DMS53 treated with DMSO at 0.1 percent for 48 hours (cell line): ENCODE results near the gene THAP3.

Experiments
- DNase-seq: peaks from one replicate; lab custom pipeline; 2025; ENCODE audit not compliant: unreplicated experiment; lab: John Stamatoyannopoulos, UW

The THAP3 gene, protein sequence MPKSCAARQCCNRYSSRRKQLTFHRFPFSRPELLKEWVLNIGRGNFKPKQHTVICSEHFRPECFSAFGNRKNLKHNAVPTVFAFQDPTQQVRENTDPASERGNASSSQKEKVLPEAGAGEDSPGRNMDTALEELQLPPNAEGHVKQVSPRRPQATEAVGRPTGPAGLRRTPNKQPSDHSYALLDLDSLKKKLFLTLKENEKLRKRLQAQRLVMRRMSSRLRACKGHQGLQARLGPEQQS

DNA sequence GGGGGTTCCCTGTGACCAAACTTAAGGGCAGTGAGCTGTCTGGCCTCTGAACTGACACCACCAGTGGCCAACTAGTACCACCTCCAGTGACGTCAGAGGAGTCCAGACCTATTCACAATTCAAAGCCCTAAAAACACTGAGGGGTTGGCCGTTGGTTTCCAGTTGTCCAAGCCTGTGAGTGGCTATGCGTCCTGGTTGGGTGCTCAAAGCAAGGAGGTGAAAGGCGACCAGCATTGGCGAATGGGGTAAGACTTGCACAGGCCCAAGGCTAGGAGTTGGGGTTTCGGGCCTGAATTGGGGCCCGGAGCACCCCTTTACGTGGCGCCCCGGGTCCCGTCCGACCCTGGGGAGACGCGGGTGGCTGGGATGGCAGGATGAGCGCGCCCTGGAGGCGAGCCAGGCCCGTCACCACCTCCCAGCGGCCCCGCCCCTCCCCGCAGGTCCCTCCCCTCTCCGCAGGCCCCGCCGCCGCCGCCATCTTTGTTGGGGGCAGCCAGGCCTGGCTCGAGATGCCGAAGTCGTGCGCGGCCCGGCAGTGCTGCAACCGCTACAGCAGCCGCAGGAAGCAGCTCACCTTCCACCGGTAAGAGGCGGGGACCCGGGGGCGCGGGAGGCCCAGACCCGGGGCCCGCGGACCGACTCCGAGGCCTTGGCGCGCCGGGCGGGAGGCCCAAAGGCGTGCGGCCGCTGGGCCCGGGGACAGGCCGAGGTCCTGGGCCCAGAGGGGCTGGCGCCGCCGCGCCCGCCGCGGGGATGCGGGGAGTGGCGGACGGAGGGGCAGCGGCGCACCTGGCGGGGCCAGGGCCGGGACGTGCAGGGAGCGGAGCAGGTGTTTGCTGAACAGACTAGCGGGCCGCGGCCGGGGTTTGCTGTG is at the start of gene THAP3:
THAP3 (plus strand) TSS at position 159 of the 874 bp plus-strand sequence; CDS start at position 510, 351 bp downstream.
- peak; percentile 69 for DNase-seq

DNA sequence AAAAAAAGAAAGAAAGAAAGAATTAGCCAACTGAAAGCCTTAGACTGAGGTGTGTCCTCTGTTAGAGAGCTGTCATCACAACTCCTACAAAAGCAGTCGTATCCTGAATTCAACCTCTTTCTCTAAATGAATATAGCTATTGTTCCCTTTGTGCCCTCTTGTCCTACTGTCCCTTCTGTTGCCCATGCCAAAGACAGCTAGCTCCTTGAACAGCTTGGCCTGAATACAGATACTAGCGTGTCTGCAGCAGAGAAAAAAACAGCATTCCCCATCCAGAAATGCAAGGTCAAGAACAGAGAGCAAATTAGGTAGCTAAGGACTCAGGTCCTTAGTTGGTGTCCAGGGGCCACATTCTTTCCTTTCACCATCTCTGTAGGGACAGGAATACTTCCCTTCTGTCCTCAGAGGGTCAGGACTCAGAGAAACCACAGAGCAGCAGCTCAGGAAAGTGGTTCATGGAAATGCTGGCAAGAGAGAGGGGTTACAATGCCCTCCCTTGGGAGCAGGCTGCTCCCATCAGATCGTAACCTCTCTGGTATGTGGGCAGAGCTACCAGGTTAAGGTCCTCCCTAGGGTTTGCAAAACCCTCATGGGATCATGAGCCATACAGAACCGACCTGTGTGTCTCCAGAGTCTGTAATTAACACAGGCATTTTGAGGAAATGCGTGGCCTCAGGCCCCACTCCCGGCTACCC is 46.7 kb upstream of the THAP3 start:
- no peak for DNase-seq

DNA sequence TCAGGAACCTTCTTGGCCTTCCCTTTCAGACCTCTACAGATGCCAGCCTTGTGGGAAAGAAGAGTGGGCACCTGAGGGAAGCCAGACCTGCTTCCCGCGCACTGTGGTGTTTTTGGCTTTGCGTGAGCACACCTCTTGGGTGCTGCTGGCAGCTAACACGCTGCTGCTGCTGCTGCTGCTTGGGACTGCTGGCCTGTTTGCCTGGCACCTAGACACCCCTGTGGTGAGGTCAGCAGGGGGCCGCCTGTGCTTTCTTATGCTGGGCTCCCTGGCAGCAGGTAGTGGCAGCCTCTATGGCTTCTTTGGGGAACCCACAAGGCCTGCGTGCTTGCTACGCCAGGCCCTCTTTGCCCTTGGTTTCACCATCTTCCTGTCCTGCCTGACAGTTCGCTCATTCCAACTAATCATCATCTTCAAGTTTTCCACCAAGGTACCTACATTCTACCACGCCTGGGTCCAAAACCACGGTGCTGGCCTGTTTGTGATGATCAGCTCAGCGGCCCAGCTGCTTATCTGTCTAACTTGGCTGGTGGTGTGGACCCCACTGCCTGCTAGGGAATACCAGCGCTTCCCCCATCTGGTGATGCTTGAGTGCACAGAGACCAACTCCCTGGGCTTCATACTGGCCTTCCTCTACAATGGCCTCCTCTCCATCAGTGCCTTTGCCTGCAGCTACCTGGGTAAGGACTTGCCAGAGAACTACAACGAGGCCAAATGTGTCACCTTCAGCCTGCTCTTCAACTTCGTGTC is 45.9 kb upstream of the THAP3 start:
- no peak for DNase-seq

DNA sequence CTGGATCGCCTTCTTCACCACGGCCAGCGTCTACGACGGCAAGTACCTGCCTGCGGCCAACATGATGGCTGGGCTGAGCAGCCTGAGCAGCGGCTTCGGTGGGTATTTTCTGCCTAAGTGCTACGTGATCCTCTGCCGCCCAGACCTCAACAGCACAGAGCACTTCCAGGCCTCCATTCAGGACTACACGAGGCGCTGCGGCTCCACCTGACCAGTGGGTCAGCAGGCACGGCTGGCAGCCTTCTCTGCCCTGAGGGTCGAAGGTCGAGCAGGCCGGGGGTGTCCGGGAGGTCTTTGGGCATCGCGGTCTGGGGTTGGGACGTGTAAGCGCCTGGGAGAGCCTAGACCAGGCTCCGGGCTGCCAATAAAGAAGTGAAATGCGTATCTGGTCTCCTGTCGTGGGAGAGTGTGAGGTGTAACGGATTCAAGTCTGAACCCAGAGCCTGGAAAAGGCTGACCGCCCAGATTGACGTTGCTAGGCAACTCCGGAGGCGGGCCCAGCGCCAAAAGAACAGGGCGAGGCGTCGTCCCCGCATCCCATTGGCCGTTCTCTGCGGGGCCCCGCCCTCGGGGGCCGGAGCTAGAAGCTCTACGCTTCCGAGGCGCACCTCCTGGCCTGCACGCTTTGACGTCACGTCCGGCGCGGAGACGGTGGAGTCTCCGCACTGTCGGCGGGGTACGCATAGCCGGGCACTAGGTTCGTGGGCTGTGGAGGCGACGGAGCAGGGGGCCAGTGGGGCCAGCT is 45.1 kb upstream of the THAP3 start, which contains the start of gene ZBTB48:
ZBTB48 (plus strand) TSS at position 621 of the 745 bp plus-strand sequence. CDS start 616 bp downstream, outside the sequence.
- peak; percentile 95 for DNase-seq

DNA sequence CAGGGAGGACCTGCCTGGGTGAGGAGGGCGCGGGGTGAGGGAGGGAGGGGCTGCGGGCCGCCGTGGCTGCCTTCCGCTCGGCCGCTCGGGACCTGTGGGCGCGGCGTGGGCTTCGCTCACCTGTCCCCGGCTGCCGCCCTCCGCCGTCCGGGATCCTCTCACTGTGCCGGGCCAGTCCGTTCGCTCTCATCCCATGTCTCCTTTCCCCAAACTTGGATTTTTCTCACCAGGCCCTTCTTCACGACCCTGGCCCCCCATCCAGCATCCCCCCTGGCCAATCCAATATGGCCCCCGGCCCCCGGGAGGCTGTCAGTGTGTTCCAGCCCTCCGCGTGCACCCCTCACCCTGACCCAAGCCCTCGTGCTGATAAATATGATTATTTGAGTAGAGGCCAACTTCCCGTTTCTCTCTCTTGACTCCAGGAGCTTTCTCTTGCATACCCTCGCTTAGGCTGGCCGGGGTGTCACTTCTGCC is 44.5 kb upstream of the THAP3 start:
- DNase-seq = no peak

DNA sequence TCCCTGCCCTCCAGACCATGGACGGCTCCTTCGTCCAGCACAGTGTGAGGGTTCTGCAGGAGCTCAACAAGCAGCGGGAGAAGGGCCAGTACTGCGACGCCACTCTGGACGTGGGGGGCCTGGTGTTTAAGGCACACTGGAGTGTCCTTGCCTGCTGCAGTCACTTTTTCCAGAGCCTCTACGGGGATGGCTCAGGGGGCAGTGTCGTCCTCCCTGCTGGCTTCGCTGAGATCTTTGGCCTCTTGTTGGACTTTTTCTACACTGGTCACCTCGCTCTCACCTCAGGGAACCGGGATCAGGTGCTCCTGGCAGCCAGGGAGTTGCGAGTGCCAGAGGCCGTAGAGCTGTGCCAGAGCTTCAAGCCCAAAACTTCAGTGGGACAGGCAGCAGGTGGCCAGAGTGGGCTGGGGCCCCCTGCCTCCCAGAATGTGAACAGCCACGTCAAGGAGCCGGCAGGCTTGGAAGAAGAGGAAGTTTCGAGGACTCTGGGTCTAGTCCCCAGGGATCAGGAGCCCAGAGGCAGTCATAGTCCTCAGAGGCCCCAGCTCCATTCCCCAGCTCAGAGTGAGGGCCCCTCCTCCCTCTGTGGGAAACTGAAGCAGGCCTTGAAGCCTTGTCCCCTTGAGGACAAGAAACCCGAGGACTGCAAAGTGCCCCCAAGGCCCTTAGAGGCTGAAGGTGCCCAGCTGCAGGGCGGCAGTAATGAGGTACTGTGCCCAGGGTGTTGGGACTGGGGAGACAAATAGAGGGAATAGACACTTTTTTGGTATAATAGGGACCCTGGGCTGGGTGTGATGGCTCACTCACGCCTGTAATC is 43.9 kb upstream of the THAP3 start:
- DNase-seq = no peak

DNA sequence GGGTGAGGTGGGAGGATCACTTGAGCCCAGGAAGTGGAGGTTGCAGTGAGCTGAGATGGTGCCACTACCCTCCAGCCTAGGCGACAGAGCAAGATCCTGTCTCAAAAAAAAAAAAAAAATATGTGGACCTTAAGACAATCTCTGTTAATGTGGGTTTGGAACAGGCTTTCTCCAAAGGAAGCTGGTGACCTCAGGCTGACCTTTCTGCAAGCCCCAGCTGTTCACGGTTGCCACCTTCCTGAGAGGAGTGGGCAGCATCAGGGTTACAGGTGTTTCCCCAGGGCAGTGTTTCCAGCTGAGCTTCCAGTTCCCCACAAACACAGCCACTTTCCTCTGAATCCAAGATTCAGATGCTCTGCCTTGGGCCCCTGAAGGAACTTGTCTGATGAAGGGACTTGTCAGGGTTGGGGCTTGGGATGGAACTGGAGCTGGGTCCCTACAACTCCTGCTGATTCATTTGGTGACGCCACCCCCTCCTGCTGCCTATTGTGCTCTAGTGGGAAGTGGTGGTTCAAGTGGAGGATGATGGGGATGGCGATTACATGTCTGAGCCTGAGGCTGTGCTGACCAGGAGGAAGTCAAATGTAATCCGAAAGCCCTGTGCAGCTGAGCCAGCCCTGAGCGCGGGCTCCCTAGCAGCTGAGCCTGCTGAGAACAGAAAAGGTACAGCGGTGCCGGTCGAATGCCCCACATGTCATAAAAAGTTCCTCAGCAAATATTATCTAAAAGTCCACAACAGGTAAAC is 42.9 kb upstream of the THAP3 start:
- DNase-seq = peak; percentile 68

DNA sequence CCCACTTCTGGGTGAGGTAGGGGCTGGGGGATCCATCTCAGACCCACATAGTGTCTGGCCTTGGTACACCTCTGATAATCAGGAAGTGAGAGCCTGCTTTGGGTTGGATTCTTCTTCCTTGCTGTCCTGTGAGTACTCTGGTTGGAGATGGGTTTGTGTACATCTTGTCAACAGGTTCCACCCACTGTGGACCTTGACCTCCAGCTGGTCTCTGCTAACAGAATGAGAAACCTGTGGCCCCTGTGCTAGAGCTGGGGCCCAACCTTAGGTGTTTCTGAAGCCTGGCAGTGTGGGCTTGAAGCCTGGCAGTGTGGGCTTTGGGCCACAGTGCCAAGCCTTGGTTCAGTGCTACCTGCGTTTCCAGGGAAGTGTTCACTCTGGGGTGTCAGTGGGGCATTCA is 42.3 kb upstream of the THAP3 start:
- DNase-seq = peak; percentile 88

DNA sequence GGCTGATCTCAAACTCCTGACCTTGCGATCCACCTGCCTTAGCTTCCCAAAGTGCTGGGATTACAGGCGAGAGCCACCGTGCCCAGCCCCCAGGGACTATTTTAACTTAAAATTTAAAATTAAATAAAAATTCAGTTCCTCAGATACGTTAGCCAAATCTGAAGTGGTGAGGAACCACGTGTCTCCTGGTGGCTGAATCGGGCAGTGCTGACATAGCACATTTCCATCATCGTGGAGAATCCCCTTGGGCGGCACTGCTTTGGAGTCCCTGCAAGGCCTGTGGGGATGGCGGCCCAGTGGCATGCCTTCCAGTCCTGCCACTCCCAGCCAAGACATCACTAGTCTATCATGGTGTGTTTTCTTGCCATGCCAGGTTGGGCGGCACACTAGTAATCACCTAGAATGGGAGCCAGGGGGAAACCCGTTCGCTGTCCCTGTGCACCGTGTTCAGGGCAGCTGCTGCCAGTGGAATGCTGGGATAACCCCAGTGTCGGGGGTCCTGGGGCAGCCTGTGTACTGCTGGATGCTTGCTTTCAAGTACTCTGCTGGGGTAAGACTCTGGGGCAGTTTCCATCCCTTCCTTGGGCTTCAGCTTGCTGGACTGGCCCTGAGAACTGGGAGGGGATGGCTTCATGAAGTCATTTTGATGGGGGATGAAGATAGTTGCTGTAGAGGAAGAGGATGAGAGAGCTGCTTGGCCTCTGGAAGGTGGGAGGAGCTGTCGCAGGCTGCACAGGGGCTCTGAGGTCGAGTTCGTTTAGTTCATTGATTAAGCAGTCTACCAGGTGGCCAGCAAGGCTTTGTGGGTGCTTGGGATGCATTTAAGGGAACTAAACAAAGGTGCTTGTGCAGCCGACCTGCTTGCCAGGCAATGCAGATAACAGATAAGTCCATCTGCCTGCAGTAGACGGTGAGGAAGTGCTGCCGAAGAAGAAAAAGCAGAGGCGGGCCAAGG is 40.3 kb upstream of the THAP3 start:
- DNase-seq = no peak

DNA sequence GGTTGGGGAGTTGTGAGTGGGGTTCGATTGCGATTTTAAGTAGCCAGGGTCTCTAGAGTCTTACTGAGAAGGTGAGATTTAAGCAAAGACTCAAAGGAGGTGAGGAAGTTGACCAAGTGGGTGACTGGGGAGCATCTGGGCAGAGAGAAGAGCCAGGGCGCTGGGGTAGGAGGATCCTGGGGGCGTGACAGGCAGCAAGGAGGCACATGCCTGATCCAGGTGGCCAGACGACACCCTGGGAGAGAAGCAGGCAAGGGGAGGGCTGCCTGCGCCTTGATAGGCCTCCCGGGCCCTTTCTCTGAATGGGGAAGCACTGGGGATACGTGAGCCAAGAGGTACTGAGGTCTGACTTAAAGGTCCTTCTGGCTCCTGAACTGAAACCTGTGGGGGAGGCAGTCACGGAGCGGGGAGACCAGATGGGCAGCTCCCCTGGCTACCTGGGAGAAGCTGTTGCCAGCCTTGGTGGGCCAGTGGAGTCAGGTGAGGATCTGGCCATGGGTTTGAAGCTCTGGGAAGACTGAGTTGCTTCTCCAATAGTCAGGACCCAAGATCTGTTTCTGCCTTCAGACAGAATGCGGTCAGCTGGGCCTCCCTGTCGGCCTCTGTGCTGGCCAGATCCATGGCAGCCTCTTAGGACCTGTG is 39.5 kb upstream of the THAP3 start:
- no peak for DNase-seq

DNA sequence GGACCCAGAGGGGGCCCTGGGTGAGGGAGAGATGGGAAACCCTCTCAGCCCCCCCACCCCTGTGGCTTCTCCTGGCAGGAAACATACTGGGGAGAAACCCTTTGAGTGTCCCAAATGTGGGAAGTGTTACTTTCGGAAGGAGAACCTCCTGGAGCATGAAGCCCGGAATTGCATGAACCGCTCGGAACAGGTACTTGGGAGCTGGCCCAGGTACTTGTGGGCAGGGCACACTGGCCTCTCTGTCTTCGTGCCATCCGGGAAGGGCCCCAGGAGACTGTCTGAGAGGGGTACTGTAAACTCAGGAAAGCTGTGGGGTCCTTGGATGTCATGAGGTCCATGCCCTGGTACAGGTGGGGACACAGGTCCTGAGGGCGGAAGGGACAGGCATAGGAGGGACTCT is 38.8 kb upstream of the THAP3 start:
- DNase-seq = no peak

DNA sequence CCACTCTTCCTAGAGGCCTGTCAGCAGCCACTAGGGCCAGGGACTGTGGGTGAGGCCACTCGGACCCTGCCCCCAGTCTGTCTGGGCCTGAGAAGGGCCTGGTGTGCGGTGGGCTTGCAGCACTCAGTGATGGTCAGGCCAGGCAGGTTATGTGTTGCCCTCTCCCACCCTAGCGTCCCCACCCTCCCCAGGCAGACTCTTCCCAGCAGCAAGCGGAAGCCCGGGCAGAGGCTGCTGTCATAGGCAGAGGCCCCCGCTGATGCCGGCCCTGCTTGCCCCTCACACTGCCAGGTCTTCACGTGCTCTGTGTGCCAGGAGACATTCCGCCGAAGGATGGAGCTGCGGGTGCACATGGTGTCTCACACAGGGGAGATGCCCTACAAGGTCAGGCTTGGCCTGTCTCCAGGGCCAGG is 38.3 kb upstream of the THAP3 start:
- no peak for DNase-seq

DNA sequence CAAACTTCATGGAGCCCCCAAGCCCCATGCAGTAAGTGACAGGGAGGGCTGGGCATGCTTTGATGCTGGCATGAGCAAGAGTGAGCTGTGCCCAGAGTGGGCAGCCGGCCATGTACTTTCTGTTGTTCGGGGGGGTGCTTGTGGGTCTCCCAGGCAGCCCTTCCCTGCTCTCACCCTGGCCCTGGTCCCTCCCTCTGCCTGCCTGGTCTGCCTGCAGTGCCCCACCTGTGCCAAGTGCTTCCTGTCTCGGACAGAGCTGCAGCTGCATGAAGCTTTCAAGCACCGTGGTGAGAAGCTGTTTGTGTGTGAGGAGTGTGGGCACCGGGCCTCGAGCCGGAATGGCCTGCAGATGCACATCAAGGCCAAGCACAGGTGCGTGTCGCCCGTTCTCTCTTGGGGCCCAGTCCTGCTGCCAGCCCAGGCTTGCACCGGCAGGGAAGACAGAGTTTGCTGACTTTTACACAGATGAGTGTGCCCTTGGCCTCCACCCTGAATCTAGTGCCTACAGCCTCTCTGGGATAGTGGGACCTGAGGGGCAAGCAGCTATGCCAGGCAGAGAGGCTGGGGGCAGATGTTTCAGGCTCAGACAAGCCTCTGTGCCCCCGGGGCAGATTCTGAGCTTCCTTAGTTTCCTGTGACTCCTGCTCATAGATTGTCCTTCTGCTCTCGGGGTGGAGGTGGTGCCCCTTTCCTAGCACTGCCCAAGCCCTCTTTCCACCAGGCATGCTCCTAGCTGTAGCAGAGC is 37.2 kb upstream of the THAP3 start:
- DNase-seq = peak; percentile 26

DNA sequence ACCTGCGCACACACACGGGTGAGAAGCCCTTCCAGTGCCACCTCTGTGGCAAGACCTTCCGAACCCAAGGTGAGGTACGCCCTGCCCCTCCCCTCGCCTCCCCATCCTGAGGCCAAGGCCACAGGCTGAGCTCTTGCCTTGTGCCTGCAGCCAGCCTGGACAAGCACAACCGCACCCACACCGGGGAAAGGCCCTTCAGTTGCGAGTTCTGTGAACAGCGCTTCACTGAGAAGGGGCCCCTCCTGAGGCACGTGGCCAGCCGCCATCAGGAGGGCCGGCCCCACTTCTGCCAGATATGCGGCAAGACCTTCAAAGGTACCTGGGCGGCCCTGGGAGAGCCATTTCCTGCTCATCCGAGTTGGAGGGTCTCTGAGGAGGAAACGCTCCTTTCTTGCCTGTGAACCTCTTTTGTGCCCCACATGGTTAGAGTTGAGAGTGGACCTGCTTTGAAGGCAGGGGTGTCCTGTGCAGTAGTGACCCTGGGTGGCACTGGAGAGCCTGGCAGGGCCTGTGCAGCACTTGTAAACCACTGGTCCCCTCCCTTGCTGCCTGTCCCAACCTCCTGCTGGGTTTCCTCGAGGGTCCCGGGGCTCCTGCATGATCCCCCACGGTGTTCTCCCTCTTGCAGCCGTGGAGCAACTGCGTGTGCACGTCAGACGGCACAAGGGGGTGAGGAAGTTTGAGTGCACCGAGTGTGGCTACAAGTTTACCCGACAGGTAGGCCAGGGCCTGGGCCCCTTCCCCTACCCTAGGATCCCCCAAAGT is 36.4 kb upstream of the THAP3 start:
- DNase-seq = no peak

DNA sequence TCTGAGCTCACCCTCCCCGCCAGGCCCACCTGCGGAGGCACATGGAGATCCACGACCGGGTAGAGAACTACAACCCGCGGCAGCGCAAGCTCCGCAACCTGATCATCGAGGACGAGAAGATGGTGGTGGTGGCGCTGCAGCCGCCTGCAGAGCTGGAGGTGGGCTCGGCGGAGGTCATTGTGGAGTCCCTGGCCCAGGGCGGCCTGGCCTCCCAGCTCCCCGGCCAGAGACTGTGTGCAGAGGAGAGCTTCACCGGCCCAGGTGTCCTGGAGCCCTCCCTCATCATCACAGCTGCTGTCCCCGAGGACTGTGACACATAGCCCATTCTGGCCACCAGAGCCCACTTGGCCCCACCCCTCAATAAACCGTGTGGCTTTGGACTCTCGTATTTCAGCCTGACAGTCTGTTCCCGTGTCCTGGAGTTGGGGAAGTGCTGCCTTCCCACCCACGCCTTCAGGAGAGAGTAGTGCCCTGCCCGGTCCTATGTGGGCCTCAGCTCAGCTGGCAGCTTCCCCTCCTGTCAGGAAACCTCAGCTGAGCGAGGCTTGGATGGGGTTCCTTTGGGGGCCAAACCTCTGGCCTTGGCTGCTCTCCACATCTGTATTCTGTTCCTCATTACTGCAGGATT is 35.7 kb upstream of the THAP3 start:
- DNase-seq = no peak
